SU-DHL-6 (cell line): ENCODE results near the gene MRRF.

ENCODE experiments used
- H2AFZ ChIP-seq: fragments of 200-600 bp; sonication (generic); 2 replicates; pipeline ENCODE4 v1.6.1; 2014; ENCODE audit warnings: low read depth, mild to moderate bottlenecking, moderate library complexity, mixed read lengths, antibody characterized with exemption, low read length; ENCODE audit not compliant: severe bottlenecking
- H3F3A ChIP-seq: fragments of 200-600 bp; shearing (Covaris generic); 2 replicates; pipeline ENCODE4 v1.6.0; 2016; ENCODE audit warnings: antibody characterized with exemption, mild to moderate bottlenecking; ENCODE audit not compliant: insufficient read depth
- H3K27ac ChIP-seq: fragments of 200-600 bp; sonication (generic); 2 replicates; pipeline ENCODE4 v1.5.1; 2016; ENCODE audit warnings: low read depth, mild to moderate bottlenecking, low read length, moderate library complexity, mixed read lengths
- H3K27me3 ChIP-seq: fragments of 200-600 bp; sonication (generic), shearing (Covaris generic); 2 replicates; pipeline ENCODE4 v1.6.0; 2014; ENCODE audit warnings: mild to moderate bottlenecking, low read length
- H3K36me3 ChIP-seq: fragments of 200-600 bp; sonication (generic); 2 replicates; pipeline ENCODE4 v1.6.1; 2014; ENCODE audit warnings: mild to moderate bottlenecking, low read length, mixed read lengths
- H3K4me2 ChIP-seq: fragments of 300-600, 200-600 bp; shearing (Covaris generic), sonication (generic); 2 replicates; pipeline ENCODE4 v1.6.0; 2014; ENCODE audit warnings: low read length, low read depth, mild to moderate bottlenecking; ENCODE audit not compliant: poor library complexity, severe bottlenecking
- H3K4me3 ChIP-seq: fragments of 200-600 bp; sonication (generic); 2 replicates; pipeline ENCODE4 v1.5.1; 2014; ENCODE audit warnings: antibody characterized with exemption, low read length, mild to moderate bottlenecking, mixed read lengths; ENCODE audit not compliant: insufficient read depth, poor library complexity, severe bottlenecking
- H3K79me2 ChIP-seq: fragments of 200-600 bp; sonication (generic); 2 replicates; pipeline ENCODE4 v1.6.1; 2014; ENCODE audit warnings: mild to moderate bottlenecking, low read length, moderate library complexity; ENCODE audit not compliant: insufficient read depth
- H3K9ac ChIP-seq: fragments of 200-600 bp; sonication (generic); 2 replicates; pipeline ENCODE4 v1.7.0; 2014; ENCODE audit warnings: mild to moderate bottlenecking, low read length
- H3K9me2 ChIP-seq: fragments of 200-600 bp; sonication (generic); replicated peaks from 2 replicates; pipeline ENCODE4 v1.6.1; 2014; ENCODE audit warnings: low read length; ENCODE audit not compliant: insufficient read depth
- H3K9me3 ChIP-seq: fragments of 200-600 bp; sonication (generic); 2 replicates; pipeline ENCODE4 v1.6.1; 2014; ENCODE audit warnings: low read length, mixed read lengths; ENCODE audit not compliant: insufficient read depth
- H4K20me1 ChIP-seq: fragments of 200-600 bp; sonication (generic); 2 replicates; pipeline ENCODE4 v1.6.1; 2014; ENCODE audit warnings: low read depth, mild to moderate bottlenecking, antibody characterized with exemption, low read length, moderate library complexity, mixed read lengths
- CTCF ChIP-seq: fragments of 200-600 bp; sonication (generic); IDR thresholded peaks from one replicate; pipeline ENCODE4 v1.5.1; 2017; ENCODE audit warnings: antibody characterized with exemption, mild to moderate bottlenecking, low read length, moderate library complexity; ENCODE audit not compliant: insufficient read depth, poor library complexity, severe bottlenecking
- EZH2phosphoT487 ChIP-seq: fragments of 200-600 bp; sonication (generic), shearing (Covaris generic); conservative IDR thresholded peaks from 2 replicates; pipeline ENCODE4 v1.6.1; 2018; ENCODE audit warnings: mild to moderate bottlenecking, antibody characterized with exemption, low read length, moderate library complexity, mixed read lengths

MRRF gene

GRCh38 chr9:122367774-122368460, 103.2 kb downstream of the MRRF start:
- H3K79me2 ChIP-seq = no peaks in the 10 kb centered on the region
- no peaks in the 10 kb centered on the region for H3K27me3 ChIP-seq
- no peak overlapping the region for H3K4me2 ChIP-seq
- H3K9ac ChIP-seq = no peak overlapping the region
- H2AFZ ChIP-seq = no peak overlapping the region
- H3K4me3 ChIP-seq = no peak overlapping the region
- H3K9me2 ChIP-seq = no peaks in the 10 kb centered on the region
- no peaks in the 10 kb centered on the region for H3K36me3 ChIP-seq
- H4K20me1 ChIP-seq = no peaks in the 10 kb centered on the region
- H3K27ac ChIP-seq = no peak overlapping the region
- no peaks in the 10 kb centered on the region for H3K9me3 ChIP-seq
- no peak for TF ChIP-seq CTCF
- TF ChIP-seq EZH2phosphoT487 = no peak
- H3F3A ChIP-seq = no peaks in the 10 kb centered on the region

- Histone ChIP-seq H3K9me2 (no peaks in the 10 kb centered on the region), H3F3A (no peaks in the 10 kb centered on the region), H3K27me3 (no peaks in the 10 kb centered on the region), H4K20me1 (no peaks in the 10 kb centered on the region), H3K4me3 (no peak overlapping the region), H3K27ac (no peak overlapping the region), H3K9ac (no peak overlapping the region), H3K36me3 (no peaks in the 10 kb centered on the region), H3K4me2 (no peak overlapping the region), H3K9me3 (no peaks in the 10 kb centered on the region), H2AFZ (no peak overlapping the region), H3K79me2 (no peaks in the 10 kb centered on the region)
- TF ChIP-seq CTCF = no peak
- TF ChIP-seq EZH2phosphoT487 = no peak
Observed at GRCh38 chr9:122368642-122369041, 104.0 kb downstream of the MRRF start.

- Histone ChIP-seq H3K9me3 (no peaks in the 10 kb centered on the region), H3K79me2 (no peaks in the 10 kb centered on the region), H3K4me2 (peak overlapping the region; percentile 66), H3K36me3 (no peaks in the 10 kb centered on the region), H3K9ac (peak overlapping the region; percentile 34), H3K27me3 (no peaks in the 10 kb centered on the region), H3K4me3 (peak overlapping the region; percentile 40), H3K27ac (no peak overlapping the region), H3F3A (no peaks in the 10 kb centered on the region), H3K9me2 (no peaks in the 10 kb centered on the region), H2AFZ (peak overlapping the region; percentile 88), H4K20me1 (no peaks in the 10 kb centered on the region)
- TF ChIP-seq EZH2phosphoT487 (no peak), CTCF (no peak)
Observed at GRCh38 chr9:122370303-122370702, 105.6 kb downstream of the MRRF start.
